ENCODE results near the gene ZBTB7C. TPM values are rescaled to one million over a fixed set of nuclear protein-coding genes. Genes with fewer than 3 reads are reported as not detected.

Gene ZBTB7C
- total RNA-seq, 1 experiment from 2014 or later: 0.32 TPM

DNA sequence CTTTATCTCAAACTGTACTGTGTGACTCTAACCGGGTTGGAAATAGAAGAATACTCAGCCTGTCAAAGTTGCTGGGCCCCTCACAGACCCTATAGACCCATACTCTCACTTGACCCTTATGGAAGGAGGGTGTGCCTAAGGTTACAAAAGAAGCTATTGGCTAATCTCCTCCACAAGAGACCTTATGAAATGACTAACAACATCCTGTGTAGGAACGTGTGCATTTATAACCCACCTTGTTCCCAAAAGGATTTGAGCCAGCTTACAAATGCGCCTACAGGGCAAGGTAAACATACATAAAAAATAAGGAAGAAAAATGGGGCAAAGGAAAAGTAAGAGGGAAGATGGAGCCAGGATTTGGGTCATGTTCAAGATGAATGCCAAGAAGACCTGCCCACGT is 253.3 kb downstream of the ZBTB7C start:
- no TSS peak for BruUV-seq (replicated peaks)
- Histone ChIP-seq H3K4me1 (ENCODE audit: insufficient read depth, low read length, poor library complexity, severe bottlenecking) (no peaks in the 10 kb centered on the region), H3K4me3 (ENCODE audit: low read depth, low read length, poor library complexity, severe bottlenecking) (no peak overlapping the region), H3K36me3 (ENCODE audit: insufficient read depth, low read length, poor library complexity, severe bottlenecking) (no peaks in the 10 kb centered on the region), H3K9me3 (ENCODE audit: low read depth, low read length, poor library complexity, severe bottlenecking) (no peaks in the 10 kb centered on the region), H3K27ac (ENCODE audit: low read depth, low read length, poor library complexity, severe bottlenecking) (no peak overlapping the region), H3K27me3 (replicated peaks; ENCODE audit: insufficient read depth, low read depth, low read length, poor library complexity) (no peaks in the 10 kb centered on the region)
- intact Hi-C loops (cut with micrococcal nuclease; ENCODE audit: unreplicated experiment): no loop called here
- TF ChIP-seq CTCF (conservative IDR thresholded peaks at IDR 0.05; ENCODE audit: low read depth, low read length) (no peak), EZH2 (IDR thresholded peaks at IDR 0.05; ENCODE audit: borderline replicate concordance, low read depth, low read length, poor library complexity, severe bottlenecking) (no peak)
- no peak for DNase-seq (ENCODE audit: low spot score)
- ChIA-PET CTCF (no interaction called here), POLR2A (ENCODE audit: low non-redundant PET) (no interaction called here)

DNA sequence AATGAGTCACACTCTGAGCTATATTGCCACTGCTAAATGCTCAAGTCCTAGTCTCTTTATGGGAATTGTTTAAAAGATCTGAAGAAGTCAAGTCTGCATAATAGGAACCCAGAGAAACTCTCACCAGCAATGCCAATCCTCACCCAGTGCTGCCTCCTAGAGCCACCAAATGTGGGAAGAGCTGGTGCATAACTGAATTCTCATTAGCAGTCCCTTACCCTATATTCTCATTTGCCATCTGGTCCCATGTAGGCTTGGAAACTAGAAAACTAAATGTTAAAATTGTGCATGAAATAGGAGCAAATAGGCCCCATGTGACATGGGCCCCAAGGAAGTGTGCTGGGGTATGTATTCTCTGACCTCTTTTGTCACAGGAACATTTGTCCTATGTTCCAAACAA is 254.4 kb downstream of the ZBTB7C start:
- ChIA-PET POLR2A (ENCODE audit: low non-redundant PET) (no interaction called here), CTCF (no interaction called here)
- Histone ChIP-seq H3K4me3 (ENCODE audit: low read depth, low read length, poor library complexity, severe bottlenecking) (no peak overlapping the region), H3K36me3 (ENCODE audit: insufficient read depth, low read length, poor library complexity, severe bottlenecking) (no peaks in the 10 kb centered on the region), H3K27ac (ENCODE audit: low read depth, low read length, poor library complexity, severe bottlenecking) (no peak overlapping the region), H3K27me3 (replicated peaks; ENCODE audit: insufficient read depth, low read depth, low read length, poor library complexity) (no peaks in the 10 kb centered on the region), H3K4me1 (ENCODE audit: insufficient read depth, low read length, poor library complexity, severe bottlenecking) (no peaks in the 10 kb centered on the region), H3K9me3 (ENCODE audit: low read depth, low read length, poor library complexity, severe bottlenecking) (no peaks in the 10 kb centered on the region)
- intact Hi-C loops (cut with micrococcal nuclease; ENCODE audit: unreplicated experiment): no loop called here
- no peak for TF ChIP-seq EZH2 (IDR thresholded peaks at IDR 0.05; ENCODE audit: borderline replicate concordance, low read depth, low read length, poor library complexity, severe bottlenecking)
- no peak for TF ChIP-seq CTCF (conservative IDR thresholded peaks at IDR 0.05; ENCODE audit: low read depth, low read length)
- DNase-seq (ENCODE audit: low spot score): no peak
- BruUV-seq (replicated peaks): no TSS peak

DNA sequence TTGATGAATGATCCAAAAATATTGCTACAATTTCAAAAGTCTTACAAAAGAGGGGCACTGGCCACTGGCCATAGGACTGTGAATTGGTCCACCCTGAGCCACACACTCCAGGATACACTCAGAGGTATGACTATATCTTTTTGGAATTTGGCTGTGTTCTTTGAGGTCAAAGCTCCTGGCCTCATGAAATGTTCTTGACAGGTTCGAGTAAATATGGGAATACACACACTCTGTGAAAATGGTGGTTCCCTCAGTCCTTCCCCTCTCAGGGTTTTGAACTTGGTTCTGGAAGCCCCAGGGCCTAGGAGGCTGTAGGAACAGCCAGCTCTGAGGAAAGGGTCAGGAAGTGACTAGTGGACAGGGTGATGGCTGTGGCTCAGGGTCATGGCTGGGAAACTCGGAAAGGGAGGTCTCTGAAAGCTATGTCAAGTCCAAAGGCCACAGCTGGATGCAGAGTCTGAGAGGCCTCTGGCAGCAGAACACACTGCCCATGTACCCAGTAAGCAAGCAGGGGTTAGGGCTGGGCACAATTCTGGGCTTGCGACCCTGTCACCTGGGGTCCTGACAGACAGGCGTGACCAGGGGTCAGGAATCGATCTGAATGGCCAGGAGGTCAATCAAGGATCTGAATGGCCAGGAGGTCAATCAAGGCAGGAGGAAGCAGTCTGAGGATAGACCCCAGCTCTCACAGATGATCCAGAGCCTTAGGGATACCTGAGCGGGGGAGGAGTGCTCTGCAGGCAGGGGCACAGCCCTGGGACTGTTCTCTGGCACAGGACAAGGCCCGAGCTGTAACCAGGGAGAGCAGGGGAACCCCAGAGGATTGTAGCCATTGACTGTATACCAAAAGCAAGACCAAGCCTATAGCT is 255.3 kb downstream of the ZBTB7C start:
- intact Hi-C loops (cut with micrococcal nuclease; ENCODE audit: unreplicated experiment): no loop called here
- Histone ChIP-seq H3K4me3 (ENCODE audit: low read depth, low read length, poor library complexity, severe bottlenecking) (no peak overlapping the region), H3K4me1 (ENCODE audit: insufficient read depth, low read length, poor library complexity, severe bottlenecking) (no peaks in the 10 kb centered on the region), H3K27ac (ENCODE audit: low read depth, low read length, poor library complexity, severe bottlenecking) (no peak overlapping the region), H3K36me3 (ENCODE audit: insufficient read depth, low read length, poor library complexity, severe bottlenecking) (no peaks in the 10 kb centered on the region), H3K27me3 (replicated peaks; ENCODE audit: insufficient read depth, low read depth, low read length, poor library complexity) (no peaks in the 10 kb centered on the region), H3K9me3 (ENCODE audit: low read depth, low read length, poor library complexity, severe bottlenecking) (no peaks in the 10 kb centered on the region)
- DNase-seq (ENCODE audit: low spot score): no peak
- ChIA-PET CTCF (no interaction called here), POLR2A (ENCODE audit: low non-redundant PET) (no interaction called here)
- TF ChIP-seq EZH2 (IDR thresholded peaks at IDR 0.05; ENCODE audit: borderline replicate concordance, low read depth, low read length, poor library complexity, severe bottlenecking) (no peak), CTCF (conservative IDR thresholded peaks at IDR 0.05; ENCODE audit: low read depth, low read length) (no peak)
- no TSS peak for BruUV-seq (replicated peaks)
